ENCODE measurements around the gene DLX2. TPM values are rescaled to one million over a fixed set of nuclear protein-coding genes. Genes with fewer than 3 reads are reported as not detected.

Gene DLX2
- polyA plus RNA-seq, 3 donors from 2014 or later: 0.10 to 0.37 TPM; not detected in 1

DNA sequence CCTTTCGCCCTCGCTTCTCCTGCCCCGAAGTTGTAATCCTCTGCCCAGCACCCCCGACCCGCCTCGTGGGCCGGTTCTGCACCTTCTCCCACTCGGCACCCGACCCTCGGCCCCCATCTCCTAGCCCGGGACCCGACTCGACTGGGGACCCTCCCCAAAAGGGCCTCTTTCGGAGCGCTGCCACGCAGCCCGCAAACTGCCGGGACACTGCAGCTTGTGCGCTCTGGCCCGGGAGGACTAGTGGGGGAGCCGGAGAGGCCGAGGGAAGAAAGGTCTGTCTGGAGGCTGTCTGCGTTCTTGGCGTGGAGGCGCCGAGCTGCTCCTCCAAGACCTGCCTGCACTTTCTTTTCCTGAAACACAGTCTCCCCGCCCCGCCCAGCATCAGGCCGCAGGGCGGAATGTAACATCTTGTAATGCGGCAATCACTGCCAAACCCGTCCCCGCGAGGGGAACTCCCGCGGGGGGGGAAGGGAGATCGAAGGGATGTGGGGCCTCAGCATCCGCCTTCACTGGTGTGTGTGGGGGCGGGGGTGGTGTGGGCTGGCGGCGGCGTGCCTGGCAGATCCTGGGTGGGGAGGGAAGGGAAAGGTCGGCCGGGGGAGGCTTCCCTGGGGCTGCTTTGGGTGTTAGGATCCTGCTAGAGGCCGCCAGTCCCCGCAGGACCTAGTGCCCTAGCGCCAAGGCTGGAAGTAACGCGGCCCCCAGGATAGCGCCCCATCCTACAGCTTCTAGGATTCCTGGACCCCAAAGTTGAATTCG, 7.4 kb downstream of the DLX2 start:
- Mint-ChIP-seq H3K27ac (peak overlapping the region in 4 of 6 donors; percentile 4 to 81 (median 71)), H3K9me3 (peaks cover 0 to 20% (median 0%) of the 10 kb centered on the region in 6 donors), H3K36me3 (peaks cover 0 to 5% (median 0%) of the 10 kb centered on the region in 3 donors), H3K4me3 (peak overlapping the region; percentile 83 to 94 (median 88)), H3K4me1 (peaks cover 36 to 47% of the 10 kb centered on the region in 2 donors), H3K27me3 (ENCODE audit: low read depth in 3 of 3) (peaks cover 54 to 81% (median 72%) of the 10 kb centered on the region in 3 donors)
- DNase-seq: peak; percentile 79 to 80 (median 79)

DNA sequence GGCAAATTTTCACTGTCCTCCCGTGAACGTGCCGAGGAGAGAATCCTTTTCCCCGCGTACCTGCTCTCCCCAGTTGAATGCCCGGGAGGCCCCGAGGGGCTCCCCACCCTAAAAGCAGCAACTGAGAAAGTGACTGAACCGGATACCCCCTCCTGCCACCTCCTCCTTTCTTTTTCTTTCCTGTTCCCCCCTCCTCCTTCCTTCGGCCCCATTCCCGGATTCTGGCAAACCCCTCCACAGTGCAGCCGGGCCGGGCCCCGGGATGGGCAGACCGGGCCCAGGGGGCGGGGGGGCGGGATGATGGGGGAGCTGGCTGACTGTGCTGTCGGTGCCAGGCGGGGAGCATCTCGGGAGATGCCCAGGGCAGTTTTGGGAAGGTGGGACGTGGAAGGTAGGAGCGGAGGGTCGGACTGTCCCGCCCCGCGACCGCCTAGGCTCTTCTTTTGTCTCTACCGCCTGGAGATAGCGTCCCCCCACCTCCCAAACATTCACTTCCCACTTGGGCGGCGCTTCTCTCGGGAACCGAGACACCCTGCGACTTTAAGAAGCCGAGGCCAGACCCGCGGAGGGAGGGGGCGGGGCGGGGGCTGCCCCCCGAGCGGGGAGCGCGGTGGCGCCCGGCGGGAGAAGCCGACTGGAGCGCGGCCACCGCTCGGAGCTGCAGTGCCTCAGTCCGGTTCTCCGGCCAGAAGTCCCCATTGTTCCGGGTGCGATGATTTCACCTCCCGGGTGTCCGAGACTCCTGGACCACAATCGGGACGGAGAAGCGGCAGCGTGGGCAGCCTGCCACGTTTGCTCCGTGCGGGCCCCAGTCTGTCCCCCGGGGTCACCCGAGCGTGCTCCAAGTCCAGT, 8.2 kb downstream of the DLX2 start:
- peaks cover 0 to 20% (median 0%) of the 10 kb centered on the region in 6 donors for H3K9me3 Mint-ChIP-seq
- peak overlapping the region in 2 of 6 donors; percentile 26 to 45 for H3K27ac Mint-ChIP-seq
- H3K4me1 Mint-ChIP-seq: peaks cover 34 to 47% of the 10 kb centered on the region in 2 donors
- H3K36me3 Mint-ChIP-seq: peaks cover 0 to 5% (median 0%) of the 10 kb centered on the region in 3 donors
- peaks cover 59 to 79% (median 78%) of the 10 kb centered on the region in 3 donors for H3K27me3 Mint-ChIP-seq (ENCODE audit: low read depth in 3 of 3)
- no peak for DNase-seq
- H3K4me3 Mint-ChIP-seq: peak overlapping the region; percentile 83 to 94 (median 88)

DNA sequence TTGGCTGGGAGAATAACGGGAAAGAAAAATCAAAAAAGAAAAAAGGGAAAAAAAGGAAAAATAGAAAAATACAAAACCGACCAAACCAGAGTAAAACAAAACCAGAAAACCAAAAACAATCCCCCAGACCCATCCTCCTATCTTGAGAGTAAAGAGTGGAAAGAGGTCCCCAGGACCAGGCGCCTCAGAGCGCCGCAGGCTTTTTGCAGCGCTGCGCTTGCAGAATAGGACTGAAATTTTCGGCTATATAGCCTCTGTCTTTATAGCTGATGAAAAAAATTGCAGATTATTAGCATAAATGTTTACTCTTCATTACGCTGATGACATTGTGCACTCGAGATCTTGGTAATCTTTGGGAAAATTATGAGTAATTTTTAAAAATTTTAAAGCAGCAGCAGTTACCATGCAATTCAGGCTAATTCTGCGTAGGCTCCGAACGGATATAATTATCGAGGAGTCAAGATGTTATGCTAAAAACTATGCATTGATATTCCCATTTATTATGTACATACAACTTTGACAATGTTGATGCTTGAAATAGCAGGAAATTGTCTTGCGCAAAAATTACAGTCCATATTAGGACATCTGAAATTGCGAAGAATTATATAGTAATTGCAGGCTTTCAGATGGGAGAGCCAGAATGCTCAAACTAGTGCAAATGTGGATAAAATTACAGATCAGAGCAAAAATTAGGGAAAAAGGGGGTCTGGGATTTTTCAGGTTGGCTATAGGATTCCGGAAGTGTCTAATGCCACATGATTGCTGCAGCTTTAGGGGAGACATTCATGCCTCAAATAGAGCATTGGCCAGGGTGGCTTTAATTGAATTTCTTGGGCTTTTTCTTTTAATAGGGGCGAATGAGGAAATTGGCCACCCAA, 9.0 kb downstream of the DLX2 start:
- peaks cover 32 to 46% of the 10 kb centered on the region in 2 donors for H3K4me1 Mint-ChIP-seq
- peaks cover 0 to 3% (median 0%) of the 10 kb centered on the region in 3 donors for H3K36me3 Mint-ChIP-seq
- peak overlapping the region in 3 of 6 donors; percentile 45 to 65 (median 49) for H3K27ac Mint-ChIP-seq
- peaks cover 0 to 20% (median 0%) of the 10 kb centered on the region in 6 donors for H3K9me3 Mint-ChIP-seq
- peaks cover 66 to 75% (median 74%) of the 10 kb centered on the region in 3 donors for H3K27me3 Mint-ChIP-seq (ENCODE audit: low read depth in 3 of 3)
- H3K4me3 Mint-ChIP-seq: peak overlapping the region; percentile 58 to 75 (median 64)
- no peak for DNase-seq

DNA sequence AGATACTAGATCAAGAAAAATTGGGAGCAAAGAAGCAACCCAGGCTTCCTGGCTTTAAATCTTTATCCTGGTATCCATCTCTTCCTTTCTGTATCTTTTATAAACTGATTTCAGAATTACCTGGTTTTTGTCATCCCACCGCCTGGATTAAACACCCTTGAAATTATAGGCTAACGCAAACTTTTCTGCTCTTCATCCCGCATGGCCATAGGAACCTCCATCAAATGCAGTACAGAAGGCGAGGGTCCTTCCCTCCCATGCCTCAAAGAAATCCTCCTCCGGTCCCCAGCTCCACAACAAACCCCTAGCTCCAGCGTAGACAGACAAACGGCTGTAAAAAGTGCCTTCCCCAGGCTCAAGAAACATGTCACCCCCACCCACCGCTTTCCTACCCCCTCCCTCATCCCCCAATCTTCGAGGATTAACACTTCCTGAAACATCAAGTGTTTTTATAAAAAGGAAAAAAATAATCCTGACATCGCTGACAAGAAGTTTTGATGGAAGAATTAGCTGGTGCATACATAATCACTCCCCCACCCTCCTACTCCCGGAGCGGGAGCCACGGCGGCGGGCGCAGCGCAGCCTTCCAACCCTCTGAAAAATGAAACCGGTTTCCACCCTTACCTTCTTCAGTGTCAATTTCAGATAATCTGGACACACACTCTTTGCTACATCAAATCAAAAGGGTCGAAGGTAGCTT, 9.8 kb downstream of the DLX2 start:
- DNase-seq: no peak
- Mint-ChIP-seq H3K9me3 (peaks cover 0 to 20% (median 0%) of the 10 kb centered on the region in 6 donors), H3K27me3 (ENCODE audit: low read depth in 3 of 3) (peaks cover 73 to 78% (median 75%) of the 10 kb centered on the region in 3 donors), H3K27ac (peak overlapping the region in 1 of 6 donors; percentile 49), H3K36me3 (no peaks in the 10 kb centered on the region), H3K4me3 (peak overlapping the region in 2 of 5 donors; percentile 16 to 60), H3K4me1 (peaks cover 33 to 49% of the 10 kb centered on the region in 2 donors)

DNA sequence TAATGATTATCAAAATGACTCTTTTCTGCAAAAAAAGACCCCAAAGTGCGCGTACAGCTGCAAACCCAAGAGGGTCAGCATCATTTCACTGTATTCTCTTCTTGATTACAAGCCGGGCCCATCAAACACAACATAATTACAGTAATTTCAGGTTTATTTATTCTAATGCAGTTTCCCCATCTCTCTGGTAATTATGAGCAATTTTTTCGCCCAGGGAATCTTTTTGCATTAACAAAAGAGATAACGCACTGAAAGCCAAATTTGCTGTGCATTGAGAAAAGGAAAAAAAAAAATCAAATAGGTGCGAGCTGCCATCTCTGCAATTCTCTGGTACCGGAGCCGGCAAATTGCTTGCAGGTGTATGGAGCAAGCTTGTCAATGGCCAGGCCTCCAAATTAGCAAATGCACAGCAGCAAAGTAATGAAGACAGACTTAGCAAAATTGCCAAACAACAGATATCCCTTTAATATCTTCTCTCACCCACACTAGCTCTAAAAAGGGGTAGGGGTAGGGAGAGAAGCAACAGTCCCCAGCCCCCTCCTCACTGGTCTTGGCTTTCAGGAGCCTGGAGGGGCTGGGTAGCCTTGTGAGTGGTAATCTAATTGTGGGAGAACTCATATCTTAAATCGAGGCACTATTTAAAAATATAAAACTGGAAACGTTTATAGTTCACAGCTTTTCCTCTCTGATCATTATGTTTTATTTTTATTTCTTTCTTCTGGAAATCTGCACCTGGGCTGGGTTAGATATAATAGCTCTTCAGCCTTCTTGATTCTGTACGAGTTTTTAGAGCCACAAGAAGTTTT, 10.7 kb downstream of the DLX2 start:
- no peak overlapping the region for H3K27ac Mint-ChIP-seq
- H3K27me3 Mint-ChIP-seq (ENCODE audit: low read depth in 3 of 3): peaks cover 76 to 78% (median 77%) of the 10 kb centered on the region in 3 donors
- peaks cover 0 to 20% (median 0%) of the 10 kb centered on the region in 6 donors for H3K9me3 Mint-ChIP-seq
- peaks cover 40 to 52% of the 10 kb centered on the region in 2 donors for H3K4me1 Mint-ChIP-seq
- no peak for DNase-seq
- no peaks in the 10 kb centered on the region for H3K36me3 Mint-ChIP-seq
- H3K4me3 Mint-ChIP-seq: peak overlapping the region in 1 of 5 donors; percentile 9

DNA sequence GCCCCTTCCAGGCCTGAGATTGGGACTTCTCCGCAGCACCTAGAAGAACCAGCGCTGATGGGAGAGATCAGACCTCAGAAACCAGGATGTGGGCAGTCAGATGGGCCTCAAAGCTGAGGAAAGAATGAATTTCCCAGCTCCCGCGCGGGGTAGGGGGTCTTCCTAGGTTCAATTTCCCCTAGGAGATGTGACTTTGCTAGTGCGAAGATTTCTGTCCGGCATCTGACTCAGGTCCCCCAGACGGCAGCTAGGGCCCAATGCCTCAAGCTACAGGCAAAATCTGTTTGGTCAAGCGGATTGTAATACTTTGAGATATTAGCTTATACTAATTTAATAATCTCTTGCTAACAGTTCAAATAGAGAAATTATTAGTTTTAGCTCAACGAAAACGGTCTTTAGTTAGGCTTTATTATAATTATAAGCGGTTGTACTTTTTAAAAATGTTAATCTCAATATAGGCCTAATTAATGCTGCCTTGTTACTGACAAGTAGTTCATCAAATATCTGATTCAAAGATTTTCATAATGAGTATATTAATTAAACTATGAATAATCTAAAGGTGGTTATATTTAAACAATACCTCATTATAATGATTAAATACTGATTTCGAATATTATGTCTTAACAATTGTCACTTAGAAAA, 11.6 kb downstream of the DLX2 start:
- Mint-ChIP-seq H3K27me3 (ENCODE audit: low read depth in 3 of 3) (peaks cover 79 to 80% (median 79%) of the 10 kb centered on the region in 3 donors), H3K36me3 (no peaks in the 10 kb centered on the region), H3K9me3 (peaks cover 0 to 20% (median 0%) of the 10 kb centered on the region in 6 donors), H3K4me1 (peaks cover 43 to 52% of the 10 kb centered on the region in 2 donors), H3K4me3 (no peak overlapping the region), H3K27ac (no peak overlapping the region)
- DNase-seq: no peak

DNA sequence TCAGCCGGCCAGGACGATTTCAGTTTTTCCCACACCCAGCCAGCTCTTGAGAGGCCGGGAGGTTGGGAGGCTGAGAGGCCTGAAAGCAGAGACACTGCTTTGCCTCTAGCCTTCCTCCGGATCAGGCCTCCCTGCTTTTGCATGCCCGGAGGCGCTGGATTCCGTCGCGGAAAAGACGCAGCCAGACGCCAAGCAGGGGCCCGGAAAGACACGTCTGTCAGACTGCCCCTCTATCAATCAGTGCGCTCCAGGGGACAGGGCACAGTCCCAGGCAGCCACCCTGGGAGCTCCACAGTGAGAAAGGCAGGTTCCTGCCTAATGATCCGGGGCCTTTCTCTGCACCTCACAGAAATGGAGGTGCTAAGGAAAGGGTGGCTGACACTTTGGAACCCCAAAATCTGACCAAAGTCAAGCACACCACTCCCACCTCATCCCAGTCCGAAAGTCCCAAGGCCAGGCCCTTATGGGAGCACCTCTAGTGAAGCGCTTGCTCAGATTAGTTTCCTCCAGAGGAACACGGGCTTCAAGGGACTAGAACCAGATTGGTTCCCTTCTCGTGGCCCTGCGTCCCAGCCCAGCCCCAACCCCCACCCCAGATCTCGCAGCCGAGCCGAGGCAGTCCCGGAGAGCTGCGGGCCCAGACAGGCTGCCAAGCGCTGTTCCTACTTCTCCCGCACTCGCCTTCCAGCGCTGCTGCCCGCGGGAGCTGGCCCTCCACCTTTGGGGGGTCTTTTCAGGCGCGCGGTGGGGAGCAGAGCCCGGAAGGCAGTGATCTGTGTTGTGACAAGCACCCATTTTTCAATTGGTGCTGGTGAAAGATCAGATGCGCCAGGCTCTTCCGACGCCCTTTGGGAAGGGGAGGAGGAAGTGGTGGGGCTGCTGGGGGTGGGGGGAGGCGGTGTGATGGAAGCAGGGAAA, 12.4 kb downstream of the DLX2 start:
- Mint-ChIP-seq H3K4me3 (no peak overlapping the region), H3K27ac (no peak overlapping the region), H3K4me1 (peaks cover 42 to 52% of the 10 kb centered on the region in 2 donors), H3K27me3 (ENCODE audit: low read depth in 3 of 3) (peaks cover 78 to 79% (median 79%) of the 10 kb centered on the region in 3 donors), H3K9me3 (peaks cover 0 to 22% (median 0%) of the 10 kb centered on the region in 6 donors), H3K36me3 (no peaks in the 10 kb centered on the region)
- no peak for DNase-seq

DNA sequence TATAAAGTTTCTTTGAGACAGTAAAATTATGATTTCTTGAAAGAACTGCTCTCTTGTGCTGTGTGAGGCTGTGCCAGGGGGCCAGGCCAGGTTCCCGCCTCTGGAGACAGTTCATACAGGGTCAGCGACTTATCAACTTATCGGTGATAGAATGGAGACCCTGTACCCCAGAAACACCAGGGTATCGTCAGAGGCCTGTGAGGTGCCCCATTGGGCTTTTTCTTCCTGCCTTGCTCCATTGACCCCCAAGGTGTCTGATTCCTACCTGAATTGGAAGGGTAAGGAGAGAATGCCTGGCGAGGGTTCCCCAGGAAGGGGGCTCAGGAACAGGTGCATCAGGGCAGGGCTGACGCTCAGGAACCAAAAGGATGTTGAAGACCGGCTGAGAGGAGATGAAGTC, 13.1 kb downstream of the DLX2 start:
- H3K9me3 Mint-ChIP-seq: peaks cover 0 to 21% (median 0%) of the 10 kb centered on the region in 6 donors
- no peak overlapping the region for H3K4me3 Mint-ChIP-seq
- H3K36me3 Mint-ChIP-seq: no peaks in the 10 kb centered on the region
- peaks cover 78 to 82% (median 80%) of the 10 kb centered on the region in 3 donors for H3K27me3 Mint-ChIP-seq (ENCODE audit: low read depth in 3 of 3)
- peaks cover 45 to 53% of the 10 kb centered on the region in 2 donors for H3K4me1 Mint-ChIP-seq
- H3K27ac Mint-ChIP-seq: no peak overlapping the region
- no peak for DNase-seq

DNA sequence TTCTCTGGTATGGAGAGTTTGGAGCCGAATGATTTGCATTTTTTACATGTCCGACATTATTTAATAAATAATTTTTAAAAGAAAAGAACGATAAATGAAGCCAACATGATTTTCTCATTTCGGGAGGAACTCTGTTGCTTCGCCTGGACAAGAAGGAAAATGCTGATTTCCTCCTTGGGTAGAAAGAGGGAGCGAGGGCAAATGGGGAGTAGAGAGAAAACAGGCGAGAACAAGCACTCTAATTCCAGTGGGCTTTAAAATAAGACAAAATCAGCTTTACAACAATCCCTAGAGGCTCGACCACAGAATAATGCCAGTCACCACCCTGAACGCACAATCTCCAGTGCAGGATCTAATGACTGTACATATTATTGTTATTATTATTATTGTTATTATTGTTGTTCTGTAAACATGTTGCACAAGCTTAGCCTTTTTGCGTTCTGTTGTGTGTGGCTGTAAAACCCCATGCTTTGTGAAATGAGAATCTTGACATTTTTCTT, 13.6 kb downstream of the DLX2 start:
- Mint-ChIP-seq H3K36me3 (no peaks in the 10 kb centered on the region), H3K27ac (peak overlapping the region in 1 of 6 donors; percentile 80), H3K27me3 (ENCODE audit: low read depth in 3 of 3) (peaks cover 77 to 83% (median 79%) of the 10 kb centered on the region in 3 donors), H3K4me1 (peaks cover 49 to 55% of the 10 kb centered on the region in 2 donors), H3K4me3 (no peak overlapping the region), H3K9me3 (peaks cover 0 to 20% (median 0%) of the 10 kb centered on the region in 6 donors)
- no peak for DNase-seq

DNA sequence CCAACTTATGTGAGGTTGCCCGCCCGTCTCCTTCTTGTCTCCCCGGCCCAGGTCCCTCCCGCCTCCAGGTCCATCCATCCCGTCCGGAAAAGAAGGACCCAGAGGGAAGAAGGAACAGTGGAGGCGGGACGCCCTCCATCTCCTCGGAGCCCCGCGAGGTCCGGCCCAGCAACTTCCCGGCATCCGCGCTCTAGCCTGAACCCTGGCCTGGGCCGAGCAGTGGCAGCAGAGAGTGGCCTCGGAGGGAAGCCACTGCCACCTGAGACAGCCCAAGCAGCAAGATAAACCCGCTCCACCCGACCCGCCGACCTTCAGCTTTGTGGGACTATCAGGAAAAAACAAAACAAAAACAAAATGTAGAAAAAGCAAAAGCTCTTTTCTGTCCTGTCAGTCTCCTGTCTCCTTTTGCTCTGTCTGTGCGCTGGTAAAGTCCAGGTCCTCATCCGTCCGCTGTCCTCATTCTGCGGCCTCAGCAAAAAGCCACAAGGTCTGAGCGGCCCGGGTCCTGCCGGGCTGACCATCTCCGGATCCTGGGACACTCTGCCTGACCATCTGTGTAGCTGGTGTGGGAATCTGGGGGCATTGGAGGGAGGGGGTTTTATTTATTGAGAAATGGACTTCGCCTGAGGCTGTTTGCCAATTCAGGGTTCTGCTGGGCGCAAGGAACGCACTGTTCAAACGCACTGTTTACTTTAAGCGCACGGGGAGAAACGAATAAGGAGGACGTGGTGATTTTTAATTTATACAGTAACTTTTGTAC, 14.3 kb downstream of the DLX2 start:
- H3K36me3 Mint-ChIP-seq: no peaks in the 10 kb centered on the region
- peaks cover 51 to 55% of the 10 kb centered on the region in 2 donors for H3K4me1 Mint-ChIP-seq
- peaks cover 0 to 17% (median 0%) of the 10 kb centered on the region in 6 donors for H3K9me3 Mint-ChIP-seq
- DNase-seq: no peak
- H3K4me3 Mint-ChIP-seq: peak overlapping the region in 3 of 5 donors; percentile 6 to 58 (median 18)
- peak overlapping the region in 2 of 6 donors; percentile 17 to 80 for H3K27ac Mint-ChIP-seq
- peaks cover 79 to 83% (median 79%) of the 10 kb centered on the region in 3 donors for H3K27me3 Mint-ChIP-seq (ENCODE audit: low read depth in 3 of 3)

All from immature natural killer cell (primary cell).